A549 (cell line): ENCODE results near the gene YWHAG.

ENCODE experiments used
- POLR2A ChIP-seq: IDR thresholded peaks from 2 replicates; pipeline ENCODE4 v1.6.1; 2012; ENCODE audit warnings: mild to moderate bottlenecking, low read length
- RAD21 ChIP-seq, 2 experiments: fragments of >200 bp in 1 of 2; sonication (Bioruptor Twin) in 1 of 2; formaldehyde crosslinking in 1 of 2; IDR thresholded peaks in 1 of 2; conservative IDR thresholded peaks in 1 of 2; 2 replicates in 1 of 2; 3 replicates in 1 of 2; pipeline ENCODE4 v1.6.1; 2012 to 2018; ENCODE audit warnings: inconsistent platforms in 1 of 2
- RFX5 ChIP-seq: fragments of 450-650 bp; IDR thresholded peaks from 2 replicates; pipeline ENCODE4 v1.7.1; 2014; ENCODE audit warnings: antibody characterized with exemption, mild to moderate bottlenecking, moderate library complexity
- TF ChIP-seq, protein P1 (sequence below): fragments of 200-600 bp; sonication (generic); IDR thresholded peaks from 2 replicates; pipeline ENCODE4 v1.6.1; 2016; ENCODE audit warnings: antibody characterized with exemption, mild to moderate bottlenecking, moderate library complexity
- TF ChIP-seq, protein P2 (sequence below): fragments of >200 bp; sonication (Bioruptor Twin); formaldehyde crosslinking; IDR thresholded peaks from 3 replicates; pipeline ENCODE4 v1.5.1; 2016
- TF ChIP-seq, protein P3 (sequence below): fragments of >200 bp; sonication (Bioruptor Twin); formaldehyde crosslinking; IDR thresholded peaks from 3 replicates; pipeline ENCODE4 v1.6.1; 2016
- TF ChIP-seq, protein P4 (sequence below): fragments of 450-650 bp; IDR thresholded peaks from 2 replicates; pipeline ENCODE4 v1.6.1; 2014; ENCODE audit warnings: antibody characterized with exemption

DNA sequence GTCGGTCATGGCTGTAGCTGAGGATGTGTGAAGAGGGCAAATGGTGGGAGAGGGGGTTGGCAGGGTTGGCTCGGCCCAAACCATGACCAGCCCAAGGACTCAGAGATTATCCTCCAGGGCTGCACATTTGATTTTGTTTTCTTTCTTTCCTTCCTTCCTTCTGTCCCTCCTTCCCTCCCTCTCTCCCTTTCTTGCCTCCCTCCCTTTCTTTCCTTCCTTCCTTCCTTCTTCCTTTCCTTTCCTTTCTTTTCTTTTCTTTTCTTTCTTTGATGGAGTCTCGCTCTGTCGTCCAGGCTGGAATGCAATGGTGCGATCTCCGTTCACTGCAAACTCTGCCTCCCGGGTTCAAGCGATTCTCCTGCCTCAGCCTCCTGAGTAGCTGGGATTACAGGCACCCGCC lies 46.9 kb upstream of the YWHAG start:
- TF ChIP-seq, protein P1, sequence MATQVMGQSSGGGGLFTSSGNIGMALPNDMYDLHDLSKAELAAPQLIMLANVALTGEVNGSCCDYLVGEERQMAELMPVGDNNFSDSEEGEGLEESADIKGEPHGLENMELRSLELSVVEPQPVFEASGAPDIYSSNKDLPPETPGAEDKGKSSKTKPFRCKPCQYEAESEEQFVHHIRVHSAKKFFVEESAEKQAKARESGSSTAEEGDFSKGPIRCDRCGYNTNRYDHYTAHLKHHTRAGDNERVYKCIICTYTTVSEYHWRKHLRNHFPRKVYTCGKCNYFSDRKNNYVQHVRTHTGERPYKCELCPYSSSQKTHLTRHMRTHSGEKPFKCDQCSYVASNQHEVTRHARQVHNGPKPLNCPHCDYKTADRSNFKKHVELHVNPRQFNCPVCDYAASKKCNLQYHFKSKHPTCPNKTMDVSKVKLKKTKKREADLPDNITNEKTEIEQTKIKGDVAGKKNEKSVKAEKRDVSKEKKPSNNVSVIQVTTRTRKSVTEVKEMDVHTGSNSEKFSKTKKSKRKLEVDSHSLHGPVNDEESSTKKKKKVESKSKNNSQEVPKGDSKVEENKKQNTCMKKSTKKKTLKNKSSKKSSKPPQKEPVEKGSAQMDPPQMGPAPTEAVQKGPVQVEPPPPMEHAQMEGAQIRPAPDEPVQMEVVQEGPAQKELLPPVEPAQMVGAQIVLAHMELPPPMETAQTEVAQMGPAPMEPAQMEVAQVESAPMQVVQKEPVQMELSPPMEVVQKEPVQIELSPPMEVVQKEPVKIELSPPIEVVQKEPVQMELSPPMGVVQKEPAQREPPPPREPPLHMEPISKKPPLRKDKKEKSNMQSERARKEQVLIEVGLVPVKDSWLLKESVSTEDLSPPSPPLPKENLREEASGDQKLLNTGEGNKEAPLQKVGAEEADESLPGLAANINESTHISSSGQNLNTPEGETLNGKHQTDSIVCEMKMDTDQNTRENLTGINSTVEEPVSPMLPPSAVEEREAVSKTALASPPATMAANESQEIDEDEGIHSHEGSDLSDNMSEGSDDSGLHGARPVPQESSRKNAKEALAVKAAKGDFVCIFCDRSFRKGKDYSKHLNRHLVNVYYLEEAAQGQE = no peak
- TF ChIP-seq RAD21 (conservative IDR thresholded peaks at IDR 0.05 in 1 of 2, IDR thresholded peaks at IDR 0.05 in 1 of 2) = no peak
- TF ChIP-seq POLR2A = no peak
- TF ChIP-seq, protein P2, sequence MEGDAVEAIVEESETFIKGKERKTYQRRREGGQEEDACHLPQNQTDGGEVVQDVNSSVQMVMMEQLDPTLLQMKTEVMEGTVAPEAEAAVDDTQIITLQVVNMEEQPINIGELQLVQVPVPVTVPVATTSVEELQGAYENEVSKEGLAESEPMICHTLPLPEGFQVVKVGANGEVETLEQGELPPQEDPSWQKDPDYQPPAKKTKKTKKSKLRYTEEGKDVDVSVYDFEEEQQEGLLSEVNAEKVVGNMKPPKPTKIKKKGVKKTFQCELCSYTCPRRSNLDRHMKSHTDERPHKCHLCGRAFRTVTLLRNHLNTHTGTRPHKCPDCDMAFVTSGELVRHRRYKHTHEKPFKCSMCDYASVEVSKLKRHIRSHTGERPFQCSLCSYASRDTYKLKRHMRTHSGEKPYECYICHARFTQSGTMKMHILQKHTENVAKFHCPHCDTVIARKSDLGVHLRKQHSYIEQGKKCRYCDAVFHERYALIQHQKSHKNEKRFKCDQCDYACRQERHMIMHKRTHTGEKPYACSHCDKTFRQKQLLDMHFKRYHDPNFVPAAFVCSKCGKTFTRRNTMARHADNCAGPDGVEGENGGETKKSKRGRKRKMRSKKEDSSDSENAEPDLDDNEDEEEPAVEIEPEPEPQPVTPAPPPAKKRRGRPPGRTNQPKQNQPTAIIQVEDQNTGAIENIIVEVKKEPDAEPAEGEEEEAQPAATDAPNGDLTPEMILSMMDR = no peak
- TF ChIP-seq, protein P3, sequence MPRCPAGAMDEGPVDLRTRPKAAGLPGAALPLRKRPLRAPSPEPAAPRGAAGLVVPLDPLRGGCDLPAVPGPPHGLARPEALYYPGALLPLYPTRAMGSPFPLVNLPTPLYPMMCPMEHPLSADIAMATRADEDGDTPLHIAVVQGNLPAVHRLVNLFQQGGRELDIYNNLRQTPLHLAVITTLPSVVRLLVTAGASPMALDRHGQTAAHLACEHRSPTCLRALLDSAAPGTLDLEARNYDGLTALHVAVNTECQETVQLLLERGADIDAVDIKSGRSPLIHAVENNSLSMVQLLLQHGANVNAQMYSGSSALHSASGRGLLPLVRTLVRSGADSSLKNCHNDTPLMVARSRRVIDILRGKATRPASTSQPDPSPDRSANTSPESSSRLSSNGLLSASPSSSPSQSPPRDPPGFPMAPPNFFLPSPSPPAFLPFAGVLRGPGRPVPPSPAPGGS = no peak
- no peak for TF ChIP-seq RFX5
- TF ChIP-seq, protein P4, sequence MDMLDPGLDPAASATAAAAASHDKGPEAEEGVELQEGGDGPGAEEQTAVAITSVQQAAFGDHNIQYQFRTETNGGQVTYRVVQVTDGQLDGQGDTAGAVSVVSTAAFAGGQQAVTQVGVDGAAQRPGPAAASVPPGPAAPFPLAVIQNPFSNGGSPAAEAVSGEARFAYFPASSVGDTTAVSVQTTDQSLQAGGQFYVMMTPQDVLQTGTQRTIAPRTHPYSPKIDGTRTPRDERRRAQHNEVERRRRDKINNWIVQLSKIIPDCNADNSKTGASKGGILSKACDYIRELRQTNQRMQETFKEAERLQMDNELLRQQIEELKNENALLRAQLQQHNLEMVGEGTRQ = no peak
